ENCODE data around the gene TPM2. TPM values are rescaled to one million over a fixed set of nuclear protein-coding genes. Genes with fewer than 3 reads are reported as not detected.
A peak's percentile ranks its signal among the peaks of the same experiment; 100 is the strongest.

Gene TPM2
- total and polyA plus RNA-seq, 11 donors: 621 to 2,450 (median 858) TPM

- DNase-seq (peak; percentile 98 to 99 (median 99)), ATAC-seq (peak; percentile 87 to 93 (median 91))
- 0 to 1% (median 0%) methylated on average over 30 to 49 of the region's 49 CpGs for WGBS, 4 donors
- TF ChIP-seq POLR2A (IDR thresholded peaks at IDR 0.05) (peak in 1 of 2 donors; percentile 83), CTCF (IDR thresholded peaks at IDR 0.05) (peak in 3 of 12 donors; percentile 6 to 28 (median 16))
- Histone ChIP-seq H3K4me1 (peaks cover 12 to 71% (median 53%) of the 10 kb centered on the region in 12 donors), H3K36me3 (peaks cover 0 to 37% (median 31%) of the 10 kb centered on the region in 9 donors), H3K27ac (peak within 1 kb of the TSS; percentile 94 to 99 (median 98)), H3K4me3 (peak within 1 kb of the TSS; percentile 63 to 98 (median 86)), H3K9me3 (no peaks in the 10 kb centered on the region), H3K27me3 (no peaks in the 10 kb centered on the region)
- intact Hi-C loops (cut with DNase I): loop anchor here in 6 of 10 donors (1.0 to 5.0 kb wide), 6 partner anchors 15 to 75 kb away; partner anchors contain the start of genes GBA2 (in 3 of the 6), RGP1 (in 3 of the 6), CCDC107 (in 2 of the 6) and RMRP (in 2 of the 6)
Measured at GRCh38 chr9:35732185-35732799, 42.6 kb upstream of the TPM2 start, which contains the start of the genes CREB3 and TLN1. TSS of gene CREB3 (plus strand) at chr9:35732666. CDS start at chr9:35732773, 107 bp downstream. TSS of gene TLN1 (minus strand) at chr9:35732195. CDS start at chr9:35725694, 6,501 bp downstream.

- 0 to 1% (median 1%) methylated on average over 18 to 47 of the region's 47 CpGs for WGBS, 4 donors
- H3K4me1 ChIP-seq: peaks cover 12 to 74% (median 59%) of the 10 kb centered on the region in 12 donors
- intact Hi-C loops (cut with DNase I): loop anchor here in 6 of 10 donors (1.0 to 5.0 kb wide), 7 partner anchors 15 to 127 kb away; partner anchors contain the start of genes GBA2 (in 3 of the 6), RGP1 (in 3 of the 6), CCDC107 (in 2 of the 6) and RMRP (in 2 of the 6)
- ATAC-seq (no peak), DNase-seq (no peak)
- H3K9me3 ChIP-seq: no peaks in the 10 kb centered on the region
- no peaks in the 10 kb centered on the region for H3K27me3 ChIP-seq
- H3K4me3 ChIP-seq: peak overlapping the region; percentile 62 to 98 (median 86)
- H3K36me3 ChIP-seq: peaks cover 0 to 30% (median 25%) of the 10 kb centered on the region in 9 donors
- H3K27ac ChIP-seq: peak overlapping the region; percentile 94 to 99 (median 98)
- TF ChIP-seq CTCF (IDR thresholded peaks at IDR 0.05) (no peak), POLR2A (IDR thresholded peaks at IDR 0.05) (no peak)
Measured at GRCh38 chr9:35731415-35732184, 41.9 kb upstream of the TPM2 start.

DNA sequence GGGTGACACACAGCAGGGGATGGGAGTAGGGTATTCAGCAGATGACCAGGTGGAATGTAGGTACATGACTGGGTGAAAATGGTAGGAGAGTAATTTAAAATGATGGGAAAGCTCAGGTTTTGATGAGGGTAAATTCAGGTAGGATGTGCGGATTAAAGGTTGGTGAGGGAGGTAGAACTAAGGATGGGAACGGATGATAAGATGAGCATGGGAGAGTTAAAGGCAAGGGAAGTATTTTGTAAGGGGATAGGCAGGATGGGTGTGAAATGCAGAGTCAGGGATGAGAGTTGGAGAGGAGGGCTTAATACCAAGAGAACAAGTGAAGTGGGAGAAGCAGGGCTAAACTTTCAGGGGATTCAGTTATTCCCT, 40.7 kb upstream of the TPM2 start:
- no peak for TF ChIP-seq CTCF (IDR thresholded peaks at IDR 0.05)
- no peak for TF ChIP-seq POLR2A (IDR thresholded peaks at IDR 0.05)
- ATAC-seq (no peak), DNase-seq (no peak)
- peak overlapping the region; percentile 62 to 98 (median 86) for H3K4me3 ChIP-seq
- peak overlapping the region; percentile 94 to 99 (median 98) for H3K27ac ChIP-seq
- intact Hi-C loops (cut with DNase I): loop anchor here in 3 of 10 donors (2.0 to 5.0 kb wide), 3 partner anchors 33 to 126 kb away; partner anchors contain the start of genes CCDC107 (in 1 of the 3), RMRP (in 1 of the 3) and TESK1 (in 1 of the 3)
- H3K27me3 ChIP-seq: no peaks in the 10 kb centered on the region
- H3K36me3 ChIP-seq: peaks cover 0 to 29% (median 24%) of the 10 kb centered on the region in 9 donors
- WGBS, 4 donors: 47 to 61% (median 59%) methylated on average over 2 of the region's 2 CpGs
- peaks cover 12 to 76% (median 61%) of the 10 kb centered on the region in 12 donors for H3K4me1 ChIP-seq
- H3K9me3 ChIP-seq: no peaks in the 10 kb centered on the region
